Retinal pigment epithelial cell (primary cell): ENCODE results near the gene WDPCP.
"Not testable (repeated sequence)": the region's sequence is repeated elsewhere in the genome, so short reads cannot be mapped to it uniquely, and the experiment has no call there.

ENCODE experiments used
- DNase-seq: peaks from one replicate; pipeline ENCODE4 v3.0.0-alpha.2; 2010; ENCODE audit warnings: low read depth
- H3K4me3 ChIP-seq: 2 replicates; pipeline ENCODE4 v1.5.1; 2011; ENCODE audit warnings: mild to moderate bottlenecking, low read length, control low read depth, moderate library complexity
- TF ChIP-seq, protein P1 (sequence below): conservative IDR thresholded peaks from 2 replicates; pipeline ENCODE4 v1.5.1; 2011; ENCODE audit warnings: low read depth, low read length, control low read depth, inconsistent platforms

Gene WDPCP

DNA sequence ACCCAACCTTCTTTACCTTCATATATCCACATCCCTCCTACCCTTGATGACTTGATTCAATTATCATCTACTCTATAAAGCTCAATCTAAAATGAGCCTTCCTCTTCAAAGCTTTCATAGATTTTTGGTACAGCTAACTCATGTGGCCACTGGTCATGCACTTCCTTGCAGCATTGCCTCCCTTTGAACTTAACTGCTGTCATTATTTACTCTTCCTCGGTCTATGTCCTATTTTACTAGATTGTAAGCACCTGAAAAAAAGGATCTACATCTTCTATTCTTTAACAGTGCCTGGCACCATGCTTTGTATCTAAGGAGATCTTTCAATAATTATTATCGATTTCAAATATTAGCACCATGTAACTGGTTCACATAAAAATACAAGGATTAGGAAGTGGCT, 31.1 kb upstream of the WDPCP start:
- no peak for DNase-seq
- H3K4me3 ChIP-seq = no peak overlapping the region
- TF ChIP-seq, protein P1, sequence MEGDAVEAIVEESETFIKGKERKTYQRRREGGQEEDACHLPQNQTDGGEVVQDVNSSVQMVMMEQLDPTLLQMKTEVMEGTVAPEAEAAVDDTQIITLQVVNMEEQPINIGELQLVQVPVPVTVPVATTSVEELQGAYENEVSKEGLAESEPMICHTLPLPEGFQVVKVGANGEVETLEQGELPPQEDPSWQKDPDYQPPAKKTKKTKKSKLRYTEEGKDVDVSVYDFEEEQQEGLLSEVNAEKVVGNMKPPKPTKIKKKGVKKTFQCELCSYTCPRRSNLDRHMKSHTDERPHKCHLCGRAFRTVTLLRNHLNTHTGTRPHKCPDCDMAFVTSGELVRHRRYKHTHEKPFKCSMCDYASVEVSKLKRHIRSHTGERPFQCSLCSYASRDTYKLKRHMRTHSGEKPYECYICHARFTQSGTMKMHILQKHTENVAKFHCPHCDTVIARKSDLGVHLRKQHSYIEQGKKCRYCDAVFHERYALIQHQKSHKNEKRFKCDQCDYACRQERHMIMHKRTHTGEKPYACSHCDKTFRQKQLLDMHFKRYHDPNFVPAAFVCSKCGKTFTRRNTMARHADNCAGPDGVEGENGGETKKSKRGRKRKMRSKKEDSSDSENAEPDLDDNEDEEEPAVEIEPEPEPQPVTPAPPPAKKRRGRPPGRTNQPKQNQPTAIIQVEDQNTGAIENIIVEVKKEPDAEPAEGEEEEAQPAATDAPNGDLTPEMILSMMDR = no peak

DNA sequence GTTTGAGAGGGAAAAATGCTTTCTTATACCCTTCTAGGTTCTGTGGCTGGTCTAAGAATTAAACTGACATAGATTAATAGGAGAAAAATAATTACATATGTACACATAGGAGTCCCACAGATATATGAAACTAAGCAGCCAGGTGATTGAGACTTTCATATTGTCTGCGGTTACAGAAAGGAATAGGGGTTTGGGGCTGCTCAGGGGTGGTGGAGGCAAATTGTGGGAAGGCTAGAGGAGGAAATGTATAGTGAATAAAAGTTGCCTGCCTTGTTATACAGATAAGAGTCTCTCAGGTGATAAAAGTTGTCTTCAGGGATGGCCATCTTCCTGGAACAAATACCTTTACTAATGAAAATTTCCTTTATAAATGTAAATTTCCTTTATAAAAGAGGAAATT, 29.1 kb upstream of the WDPCP start:
- TF ChIP-seq, protein P1 = no peak
- H3K4me3 ChIP-seq = no peak overlapping the region
- no peak for DNase-seq

DNA sequence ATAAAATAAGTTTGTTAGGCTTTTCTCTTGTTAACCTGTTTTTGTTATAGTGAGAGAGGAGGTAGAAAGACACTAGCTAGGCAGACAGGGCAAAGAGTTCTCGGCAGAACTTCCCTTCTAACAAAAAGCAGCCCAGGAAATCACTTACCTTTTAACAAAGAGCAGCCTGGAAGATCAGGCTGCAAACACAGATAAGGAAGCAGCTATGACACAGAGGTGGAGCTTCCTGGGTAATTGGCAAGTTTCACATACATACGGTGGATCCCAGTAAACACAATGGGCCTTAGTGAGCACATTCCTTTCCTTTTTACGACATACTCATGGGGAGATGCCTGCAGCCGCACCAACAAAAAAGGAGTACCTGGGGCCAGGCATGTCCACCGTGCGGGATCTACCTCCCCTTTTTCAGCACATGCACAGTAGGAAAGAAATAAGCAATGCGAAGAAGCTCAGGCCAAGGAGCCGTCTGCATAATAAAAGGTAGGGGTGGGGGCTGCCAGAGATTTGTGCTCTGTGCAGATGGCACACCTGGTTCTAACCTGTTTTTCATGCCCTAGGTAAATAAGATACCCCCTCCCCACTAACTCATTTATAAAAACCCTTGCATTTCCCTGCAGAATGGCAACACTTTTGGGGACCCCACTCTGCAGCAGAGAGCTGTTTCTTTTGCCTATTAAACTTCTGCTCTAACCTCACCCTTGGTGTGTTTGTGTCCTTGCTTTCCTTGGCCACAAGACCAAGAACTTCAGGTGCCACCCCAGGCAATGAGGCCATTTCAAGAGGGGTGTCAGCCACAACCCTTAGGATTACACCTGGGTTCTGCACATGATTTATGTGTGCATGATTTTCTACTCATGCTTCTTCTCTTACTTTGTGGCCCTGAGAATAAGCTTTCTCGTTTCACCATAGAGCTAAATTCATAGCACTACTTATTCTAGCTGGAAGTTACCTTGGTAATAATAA, 27.0 kb upstream of the WDPCP start:
- TF ChIP-seq, protein P1 = no peak
- H3K4me3 ChIP-seq = no peak overlapping the region
- no peak for DNase-seq

DNA sequence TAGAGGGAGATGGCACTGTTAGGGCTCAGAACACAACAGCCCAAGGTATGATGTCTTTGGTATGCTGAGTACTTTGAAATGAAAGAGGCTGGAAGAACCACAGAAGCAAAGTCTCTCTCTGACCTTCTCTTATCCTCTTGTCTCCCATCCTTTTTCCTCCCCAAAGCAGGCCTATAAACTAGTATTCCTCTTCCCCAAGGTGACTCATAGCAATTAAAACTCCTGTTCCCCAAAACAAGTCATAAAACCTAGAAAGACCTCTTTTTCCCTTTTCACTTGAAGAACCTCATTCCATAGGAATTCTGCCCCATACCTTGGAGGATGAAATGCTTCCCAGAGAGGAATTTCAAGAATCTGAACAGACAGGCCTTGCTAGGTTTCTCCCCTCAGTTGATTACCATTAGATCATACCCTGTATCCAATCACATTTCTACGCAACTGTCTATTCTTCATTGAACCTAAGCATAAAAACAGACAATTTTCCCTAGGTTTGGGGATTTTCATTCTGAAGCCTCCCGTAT, 26.2 kb upstream of the WDPCP start:
- no peak for DNase-seq
- TF ChIP-seq, protein P1 = no peak

DNA sequence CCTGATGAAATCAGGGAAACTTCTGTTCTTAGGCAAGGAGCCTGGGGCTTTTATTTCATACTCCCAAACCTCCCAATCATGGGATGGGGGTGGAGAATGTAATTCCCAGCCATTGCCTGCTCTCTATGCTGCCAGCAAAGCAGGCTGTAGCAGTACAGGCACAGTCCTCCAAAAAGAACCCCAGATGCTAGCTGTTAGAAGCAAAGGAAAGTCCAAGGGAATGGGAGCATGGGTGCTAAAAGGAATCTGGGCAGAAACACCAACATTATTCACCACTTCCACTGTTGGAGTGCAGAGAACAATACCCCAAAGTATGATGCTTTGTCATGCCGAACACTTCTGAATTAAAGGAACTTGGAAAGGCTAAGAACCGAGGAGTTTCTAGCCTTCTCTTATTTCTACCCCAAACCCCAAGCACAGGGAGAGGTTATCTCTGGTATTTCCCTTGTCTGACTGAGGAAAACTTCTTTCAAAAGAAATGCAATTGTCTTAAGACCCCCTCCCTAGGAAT, 25.2 kb upstream of the WDPCP start:
- no peak for DNase-seq
- no peak overlapping the region for H3K4me3 ChIP-seq
- TF ChIP-seq, protein P1 = no peak

More for the DNA sequence above, 26.2 kb upstream of the WDPCP start:
- H3K4me3 ChIP-seq = no peak overlapping the region

DNA sequence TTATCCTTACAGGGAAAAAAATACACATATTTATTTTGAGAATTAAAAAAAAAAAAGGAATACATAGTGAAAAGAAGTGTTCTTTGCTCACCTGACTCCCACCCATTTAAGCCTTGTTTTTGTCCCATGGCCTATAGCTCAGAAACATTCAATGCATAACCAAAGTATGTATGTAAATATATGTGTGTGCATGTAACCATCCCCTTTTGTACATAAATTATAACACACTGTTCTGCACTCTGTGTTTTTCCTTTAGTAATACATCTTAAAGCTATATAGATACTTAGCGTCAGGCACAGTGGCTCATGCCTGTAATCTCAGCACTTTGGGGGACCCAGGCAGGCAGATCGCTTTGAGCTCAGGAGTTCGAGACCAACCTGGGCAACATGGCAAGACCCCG, 22.2 kb upstream of the WDPCP start:
- H3K4me3 ChIP-seq = no peak overlapping the region
- no peak for DNase-seq
- TF ChIP-seq, protein P1 = no peak

DNA sequence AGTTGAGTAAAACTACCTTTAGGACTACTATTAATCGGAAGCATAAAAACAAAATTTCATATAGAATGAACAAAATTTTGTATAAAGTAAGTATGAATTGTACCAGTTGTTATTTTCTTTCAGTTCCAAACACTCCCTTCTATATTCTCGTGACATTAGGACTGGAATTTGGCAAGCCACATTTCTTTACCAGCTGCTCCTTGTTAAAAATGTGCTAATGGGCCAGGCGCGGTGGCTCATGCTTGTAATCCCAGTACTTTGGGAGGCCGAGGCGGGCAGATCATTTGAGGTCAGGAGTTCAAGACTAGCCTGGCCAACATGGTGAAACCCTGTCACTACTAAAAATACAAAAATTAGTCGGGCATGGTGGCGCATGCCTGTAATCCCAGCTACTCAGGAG, 20.6 kb upstream of the WDPCP start:
- H3K4me3 ChIP-seq, DNase-seq: not testable (repeated sequence)
